K562 (cell line): ENCODE data around the gene POLR3E. TPM values are rescaled to one million over a fixed set of nuclear protein-coding genes. Genes with fewer than 3 reads are reported as not detected.

Experiments
- ADNP ChIP-seq: fragments of 200-800 bp; sonication (Bioruptor generic); IDR thresholded peaks from 2 replicates; pipeline ENCODE4 v1.6.1; 2016; ENCODE audit warnings: missing genetic modification characterization, missing compliant biosample characterization
- BRCA1 ChIP-seq, 2 experiments: fragments of 450-650 bp in 1 of 2; sonication (generic) in 1 of 2; formaldehyde crosslinking in 1 of 2; IDR thresholded peaks; 2 replicates each; pipeline versions ENCODE4 v1.5.0 to v1.6.1; 2017 to 2020; ENCODE audit warnings: mild to moderate bottlenecking in 1 of 2, missing genetic modification reagents in 1 of 2
- CC2D1A ChIP-seq: fragments of 450-650 bp; IDR thresholded peaks from 2 replicates; pipeline ENCODE4 v1.6.1; 2017; ENCODE audit warnings: mild to moderate bottlenecking
- GATA2 ChIP-seq: sonication (generic); formaldehyde crosslinking; IDR thresholded peaks from 2 replicates; pipeline ENCODE4 v1.4.0; 2020; ENCODE audit warnings: mild to moderate bottlenecking, missing genetic modification reagents
- LEF1 ChIP-seq: fragments of 450-650 bp; IDR thresholded peaks from 2 replicates; pipeline ENCODE4 v1.6.1; 2016; ENCODE audit warnings: mild to moderate bottlenecking
- NFIC ChIP-seq: fragments of 450-650 bp; IDR thresholded peaks from 2 replicates; pipeline ENCODE4 v1.6.1; 2017; ENCODE audit warnings: mild to moderate bottlenecking, inconsistent platforms
- NR2C2 ChIP-seq, 2 experiments: fragments of 200-800 bp in 1 of 2; sonication (Bioruptor generic) in 1 of 2; sonication (generic) in 1 of 2; formaldehyde crosslinking in 1 of 2; IDR thresholded peaks; 2 replicates each; pipeline versions ENCODE4 v1.6.1 to v1.8.0; 2016 to 2022; ENCODE audit warnings: mild to moderate bottlenecking in 1 of 2, missing compliant biosample characterization in 1 of 2, missing genetic modification characterization in 1 of 2, missing genetic modification reagents in 1 of 2
- PCBP1 ChIP-seq: fragments of 200-400 bp; formaldehyde crosslinking; IDR thresholded peaks from 2 replicates; pipeline ENCODE4 v1.6.1; 2018; ENCODE audit warnings: mild to moderate bottlenecking, low read depth, low read length; ENCODE audit not compliant: poor library complexity, severe bottlenecking
- RAD51 ChIP-seq: fragments of 450-650 bp; IDR thresholded peaks from 2 replicates; pipeline ENCODE4 v1.7.1; 2016; ENCODE audit warnings: low read depth, mild to moderate bottlenecking, borderline replicate concordance
- RBBP5 ChIP-seq: fragments of 200-600 bp; sonication (generic); IDR thresholded peaks from 2 replicates; pipeline ENCODE4 v1.6.1; 2012; ENCODE audit warnings: borderline replicate concordance, mild to moderate bottlenecking, low read length, control low read depth, inconsistent platforms; ENCODE audit not compliant: insufficient read depth, poor library complexity, severe bottlenecking
- SNRNP70 ChIP-seq: fragments of 200-400 bp; formaldehyde crosslinking; optimal IDR thresholded peaks from 2 replicates; pipeline ENCODE3; 2017; ENCODE audit warnings: low read depth, low read length
- WHSC1 ChIP-seq: IDR thresholded peaks from one replicate; pipeline ENCODE4 v1.6.1; 2012; ENCODE audit warnings: low read length, control low read depth, inconsistent platforms
- ZBTB43 ChIP-seq: sonication (generic); formaldehyde crosslinking; IDR thresholded peaks from 2 replicates; pipeline ENCODE4 v1.8.0; 2023; ENCODE audit warnings: mild to moderate bottlenecking, missing genetic modification reagents
- ZBTB8A ChIP-seq: fragments of 450-650 bp; IDR thresholded peaks from 2 replicates; pipeline ENCODE4 v1.6.1; 2018; ENCODE audit warnings: mild to moderate bottlenecking, moderate library complexity; ENCODE audit not compliant: partially characterized antibody
- polyA plus RNA-seq, 8 experiments: library from polyadenylated mRNA; depleted of rRNA in 4 of 8; stranded (reverse) in 5 of 8; unstranded in 3 of 8; fragments of >200 nt; fragmentation: Nextera tagmentation in 2 of 8; fragmentation: Illumina TruSeq in 1 of 8; extraction: Ambion mirVana in 2 of 8; extraction: Trizol in 1 of 8; gene quantifications; 2 replicates each; pipeline versions ENCODE4 v1.2.1 to v1.2.3, GENCODE V29; 2011 to 2014; ENCODE audit warnings: inconsistent platforms in 1 of 8, missing spikeins in 1 of 8
- total RNA-seq, 7 experiments: library from RNA; depleted of rRNA in 6 of 7; stranded (reverse); fragments of >200 nt in 6 of 7; fragmentation: Illumina TruSeq in 2 of 7; extraction: Trizol in 2 of 7; gene quantifications; 2 replicates each; pipeline versions ENCODE4 v1.2.1 to v1.2.3, GENCODE V29; 2011 to 2021; ENCODE audit warnings: low replicate concordance in 1 of 7
- TF ChIP-seq, protein P1 (sequence below): sonication (generic); formaldehyde crosslinking; IDR thresholded peaks from 2 replicates; pipeline ENCODE4 v1.8.1; 2023; ENCODE audit warnings: missing genetic modification reagents, mild to moderate bottlenecking, borderline replicate concordance
- TF ChIP-seq, protein P2 (sequence below): fragments of 450-650 bp; formaldehyde crosslinking; IDR thresholded peaks from 2 replicates; pipeline ENCODE4 v1.4.0; 2020; ENCODE audit warnings: mild to moderate bottlenecking, moderate library complexity
- TF ChIP-seq, protein P3 (sequence below): fragments of 450-650 bp; formaldehyde crosslinking; conservative IDR thresholded peaks from 2 replicates; pipeline ENCODE4 v1.4.0; 2022; ENCODE audit warnings: mild to moderate bottlenecking, missing genetic modification characterization

The POLR3E gene
- total and polyA plus RNA-seq, 9 of the 15 experiments (the other 6 are each of a cell fraction or from before 2014, with no cell fraction given): 17.7 to 151 (median 82.6) TPM

DNA sequence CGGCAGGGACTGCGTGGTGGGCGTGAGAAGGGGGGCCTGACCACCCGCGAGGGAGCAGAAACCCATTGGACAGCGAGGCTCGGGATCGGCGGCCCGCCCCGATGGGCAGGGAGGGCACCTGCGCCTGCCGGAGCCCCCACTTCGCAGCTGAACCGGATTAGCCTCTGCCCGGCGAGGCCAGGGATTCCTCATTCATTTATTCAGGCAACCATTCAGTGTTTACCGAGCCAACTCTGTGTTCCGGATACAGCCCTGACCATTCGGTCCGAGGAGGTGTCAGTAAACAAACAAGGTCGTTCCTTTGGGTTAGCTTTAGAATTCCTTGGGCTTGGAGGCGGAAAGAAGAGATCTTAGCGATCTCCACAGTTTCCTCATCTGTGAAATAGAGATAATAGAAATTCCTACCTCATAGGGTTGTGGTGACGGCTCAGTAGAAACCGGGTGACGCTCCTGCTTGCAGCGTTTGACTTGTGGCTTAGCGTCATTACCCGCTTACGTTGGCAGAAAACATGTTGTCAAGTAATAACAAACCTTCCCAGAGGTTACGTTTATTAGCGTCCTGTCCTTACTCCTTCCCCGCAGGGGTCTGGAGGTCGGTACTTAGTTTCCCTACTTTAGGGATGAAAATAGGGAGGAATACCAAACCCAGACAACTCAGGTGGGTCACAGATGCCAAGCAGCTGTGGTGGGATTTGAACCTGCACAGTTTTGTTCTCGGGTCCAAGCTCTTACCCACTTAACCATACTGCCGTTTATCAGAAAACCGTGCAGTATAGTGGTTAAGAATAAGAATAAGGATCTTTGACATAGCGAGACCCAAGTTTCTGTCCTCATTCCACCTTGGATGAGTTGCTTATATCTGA, 893 bp downstream of the POLR3E start (continued):
- TF ChIP-seq, protein P1, sequence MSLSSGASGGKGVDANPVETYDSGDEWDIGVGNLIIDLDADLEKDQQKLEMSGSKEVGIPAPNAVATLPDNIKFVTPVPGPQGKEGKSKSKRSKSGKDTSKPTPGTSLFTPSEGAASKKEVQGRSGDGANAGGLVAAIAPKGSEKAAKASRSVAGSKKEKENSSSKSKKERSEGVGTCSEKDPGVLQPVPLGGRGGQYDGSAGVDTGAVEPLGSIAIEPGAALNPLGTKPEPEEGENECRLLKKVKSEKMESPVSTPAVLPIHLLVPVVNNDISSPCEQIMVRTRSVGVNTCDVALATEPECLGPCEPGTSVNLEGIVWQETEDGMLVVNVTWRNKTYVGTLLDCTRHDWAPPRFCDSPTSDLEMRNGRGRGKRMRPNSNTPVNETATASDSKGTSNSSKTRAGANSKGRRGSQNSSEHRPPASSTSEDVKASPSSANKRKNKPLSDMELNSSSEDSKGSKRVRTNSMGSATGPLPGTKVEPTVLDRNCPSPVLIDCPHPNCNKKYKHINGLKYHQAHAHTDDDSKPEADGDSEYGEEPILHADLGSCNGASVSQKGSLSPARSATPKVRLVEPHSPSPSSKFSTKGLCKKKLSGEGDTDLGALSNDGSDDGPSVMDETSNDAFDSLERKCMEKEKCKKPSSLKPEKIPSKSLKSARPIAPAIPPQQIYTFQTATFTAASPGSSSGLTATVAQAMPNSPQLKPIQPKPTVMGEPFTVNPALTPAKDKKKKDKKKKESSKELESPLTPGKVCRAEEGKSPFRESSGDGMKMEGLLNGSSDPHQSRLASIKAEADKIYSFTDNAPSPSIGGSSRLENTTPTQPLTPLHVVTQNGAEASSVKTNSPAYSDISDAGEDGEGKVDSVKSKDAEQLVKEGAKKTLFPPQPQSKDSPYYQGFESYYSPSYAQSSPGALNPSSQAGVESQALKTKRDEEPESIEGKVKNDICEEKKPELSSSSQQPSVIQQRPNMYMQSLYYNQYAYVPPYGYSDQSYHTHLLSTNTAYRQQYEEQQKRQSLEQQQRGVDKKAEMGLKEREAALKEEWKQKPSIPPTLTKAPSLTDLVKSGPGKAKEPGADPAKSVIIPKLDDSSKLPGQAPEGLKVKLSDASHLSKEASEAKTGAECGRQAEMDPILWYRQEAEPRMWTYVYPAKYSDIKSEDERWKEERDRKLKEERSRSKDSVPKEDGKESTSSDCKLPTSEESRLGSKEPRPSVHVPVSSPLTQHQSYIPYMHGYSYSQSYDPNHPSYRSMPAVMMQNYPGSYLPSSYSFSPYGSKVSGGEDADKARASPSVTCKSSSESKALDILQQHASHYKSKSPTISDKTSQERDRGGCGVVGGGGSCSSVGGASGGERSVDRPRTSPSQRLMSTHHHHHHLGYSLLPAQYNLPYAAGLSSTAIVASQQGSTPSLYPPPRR (CRISPR knock-in tag): peak; percentile 80
- peak; percentile 74 for TF ChIP-seq GATA2 (CRISPR knock-in tag)
- TF ChIP-seq ZBTB43 (CRISPR knock-in tag): no peak
- TF ChIP-seq RBBP5: no peak
- TF ChIP-seq, protein P2, sequence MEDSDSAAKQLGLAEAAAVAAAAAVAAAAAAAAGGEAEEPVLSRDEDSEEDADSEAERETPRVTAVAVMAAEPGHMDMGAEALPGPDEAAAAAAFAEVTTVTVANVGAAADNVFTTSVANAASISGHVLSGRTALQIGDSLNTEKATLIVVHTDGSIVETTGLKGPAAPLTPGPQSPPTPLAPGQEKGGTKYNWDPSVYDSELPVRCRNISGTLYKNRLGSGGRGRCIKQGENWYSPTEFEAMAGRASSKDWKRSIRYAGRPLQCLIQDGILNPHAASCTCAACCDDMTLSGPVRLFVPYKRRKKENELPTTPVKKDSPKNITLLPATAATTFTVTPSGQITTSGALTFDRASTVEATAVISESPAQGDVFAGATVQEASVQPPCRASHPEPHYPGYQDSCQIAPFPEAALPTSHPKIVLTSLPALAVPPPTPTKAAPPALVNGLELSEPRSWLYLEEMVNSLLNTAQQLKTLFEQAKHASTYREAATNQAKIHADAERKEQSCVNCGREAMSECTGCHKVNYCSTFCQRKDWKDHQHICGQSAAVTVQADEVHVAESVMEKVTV: no peak
- no peak for TF ChIP-seq ADNP (tag)
- TF ChIP-seq ZBTB8A: peak; percentile 62
- TF ChIP-seq CC2D1A: no peak
- no peak for TF ChIP-seq BRCA1 (IDR thresholded peaks at IDR 0.05)
- TF ChIP-seq BRCA1 (CRISPR knock-in tag; IDR thresholded peaks at IDR 0.05): 0 out of 2 replicates have a peak, but pooled peaks have one; percentile 16
- TF ChIP-seq NFIC: peak; percentile 71
- TF ChIP-seq NR2C2 (CRISPR knock-in tag; IDR thresholded peaks at IDR 0.05): no peak
- TF ChIP-seq NR2C2 (tag; IDR thresholded peaks at IDR 0.05): peak; percentile 66
- TF ChIP-seq, protein P3, sequence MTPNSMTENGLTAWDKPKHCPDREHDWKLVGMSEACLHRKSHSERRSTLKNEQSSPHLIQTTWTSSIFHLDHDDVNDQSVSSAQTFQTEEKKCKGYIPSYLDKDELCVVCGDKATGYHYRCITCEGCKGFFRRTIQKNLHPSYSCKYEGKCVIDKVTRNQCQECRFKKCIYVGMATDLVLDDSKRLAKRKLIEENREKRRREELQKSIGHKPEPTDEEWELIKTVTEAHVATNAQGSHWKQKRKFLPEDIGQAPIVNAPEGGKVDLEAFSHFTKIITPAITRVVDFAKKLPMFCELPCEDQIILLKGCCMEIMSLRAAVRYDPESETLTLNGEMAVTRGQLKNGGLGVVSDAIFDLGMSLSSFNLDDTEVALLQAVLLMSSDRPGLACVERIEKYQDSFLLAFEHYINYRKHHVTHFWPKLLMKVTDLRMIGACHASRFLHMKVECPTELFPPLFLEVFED: peak; percentile 92
- no peak for TF ChIP-seq WHSC1
- no peak for TF ChIP-seq RAD51
- TF ChIP-seq PCBP1: no peak
- no peak for TF ChIP-seq LEF1
- TF ChIP-seq SNRNP70: no peak
